IPS-15b (cell line): ENCODE data around the gene MOCOS.
"Not testable (repeated sequence)": the region's sequence is repeated elsewhere in the genome, so short reads cannot be mapped to it uniquely, and the experiment has no call there.

ENCODE experiments used
- H3K27me3 ChIP-seq: one replicate; pipeline ENCODE4 v1.6.1; 2013; ENCODE audit warnings: low read length; ENCODE audit not compliant: control insufficient read depth, insufficient read depth
- H3K36me3 ChIP-seq: one replicate; pipeline ENCODE4 v1.6.1; 2013; ENCODE audit warnings: low read length; ENCODE audit not compliant: control insufficient read depth, insufficient read depth
- H3K4me1 ChIP-seq: one replicate; pipeline ENCODE4 v1.6.1; 2013; ENCODE audit warnings: mild to moderate bottlenecking, low read length; ENCODE audit not compliant: control insufficient read depth, insufficient read depth
- H3K4me3 ChIP-seq: one replicate; pipeline ENCODE4 v1.5.1; 2013; ENCODE audit warnings: low read depth, low read length
- H3K9ac ChIP-seq: one replicate; pipeline ENCODE4 v1.6.1; 2013; ENCODE audit warnings: low read depth, mild to moderate bottlenecking, low read length
- H3K9me3 ChIP-seq: one replicate; pipeline ENCODE4 v1.6.1; 2013; ENCODE audit warnings: mild to moderate bottlenecking, low read length; ENCODE audit not compliant: control insufficient read depth, insufficient read depth

MOCOS gene

GRCh38 chr18:36211612-36212065 lies 24.3 kb downstream of the MOCOS start:
- Histone ChIP-seq H3K27me3 (no peaks in the 10 kb centered on the region), H3K4me1 (no peaks in the 10 kb centered on the region), H3K36me3 (no peaks in the 10 kb centered on the region), H3K9me3 (no peaks in the 10 kb centered on the region), H3K4me3 (no peak overlapping the region), H3K9ac (no peak overlapping the region)

GRCh38 chr18:36212301-36213171 lies 25.2 kb downstream of the MOCOS start:
- Histone ChIP-seq H3K27me3 (no peaks in the 10 kb centered on the region), H3K9me3 (no peaks in the 10 kb centered on the region), H3K36me3 (no peaks in the 10 kb centered on the region), H3K9ac (no peak overlapping the region), H3K4me1 (no peaks in the 10 kb centered on the region), H3K4me3 (no peak overlapping the region)

GRCh38 chr18:36214811-36215210 lies 27.5 kb downstream of the MOCOS start:
- Histone ChIP-seq H3K9me3 (no peaks in the 10 kb centered on the region), H3K4me1 (no peaks in the 10 kb centered on the region), H3K36me3 (no peaks in the 10 kb centered on the region), H3K4me3 (no peak overlapping the region), H3K9ac (no peak overlapping the region), H3K27me3 (no peaks in the 10 kb centered on the region)

- Histone ChIP-seq H3K4me1 (no peaks in the 10 kb centered on the region), H3K9ac (no peak overlapping the region), H3K27me3 (no peaks in the 10 kb centered on the region), H3K36me3 (no peaks in the 10 kb centered on the region), H3K4me3 (no peak overlapping the region), H3K9me3 (no peaks in the 10 kb centered on the region)
Observed at GRCh38 chr18:36215577-36215976, 28.3 kb downstream of the MOCOS start.

- Histone ChIP-seq H3K4me3 (no peak overlapping the region), H3K9ac (no peak overlapping the region), H3K27me3 (no peaks in the 10 kb centered on the region), H3K4me1 (no peaks in the 10 kb centered on the region), H3K9me3 (no peaks in the 10 kb centered on the region), H3K36me3 (no peaks in the 10 kb centered on the region)
Observed at GRCh38 chr18:36217348-36217747, 30.1 kb downstream of the MOCOS start.

- no peak overlapping the region for H3K4me3 ChIP-seq
- H3K36me3 ChIP-seq, result no peaks in the 10 kb centered on the region
- no peak overlapping the region for H3K9ac ChIP-seq
- H3K4me1 ChIP-seq, result no peaks in the 10 kb centered on the region
- no peaks in the 10 kb centered on the region for H3K9me3 ChIP-seq
- no peaks in the 10 kb centered on the region for H3K27me3 ChIP-seq
Observed at GRCh38 chr18:36229188-36229587, 41.9 kb downstream of the MOCOS start.

GRCh38 chr18:36240510-36240909 lies 53.2 kb downstream of the MOCOS start:
- H3K36me3 ChIP-seq, H3K4me3 ChIP-seq, H3K4me1 ChIP-seq, H3K27me3 ChIP-seq, H3K9ac ChIP-seq, H3K9me3 ChIP-seq: not testable (repeated sequence)

GRCh38 chr18:36241831-36242230 lies 54.5 kb downstream of the MOCOS start:
- Histone ChIP-seq H3K9ac (no peak overlapping the region), H3K4me3 (no peak overlapping the region), H3K27me3 (no peaks in the 10 kb centered on the region), H3K9me3 (no peaks in the 10 kb centered on the region), H3K4me1 (no peaks in the 10 kb centered on the region), H3K36me3 (no peaks in the 10 kb centered on the region)

- Histone ChIP-seq H3K4me3 (no peak overlapping the region), H3K36me3 (no peaks in the 10 kb centered on the region), H3K4me1 (peaks cover 3% of the 10 kb centered on the region), H3K9me3 (no peaks in the 10 kb centered on the region), H3K9ac (no peak overlapping the region), H3K27me3 (no peaks in the 10 kb centered on the region)
Observed at GRCh38 chr18:36247036-36247435, 59.7 kb downstream of the MOCOS start.

- Histone ChIP-seq H3K4me3 (no peak overlapping the region), H3K9me3 (no peaks in the 10 kb centered on the region), H3K9ac (no peak overlapping the region), H3K27me3 (no peaks in the 10 kb centered on the region), H3K4me1 (peaks cover 3% of the 10 kb centered on the region), H3K36me3 (no peaks in the 10 kb centered on the region)
Observed at GRCh38 chr18:36249392-36249791, 62.1 kb downstream of the MOCOS start.

GRCh38 chr18:36250827-36251226 lies 63.5 kb downstream of the MOCOS start:
- Histone ChIP-seq H3K27me3 (no peaks in the 10 kb centered on the region), H3K4me1 (peaks cover 3% of the 10 kb centered on the region), H3K36me3 (no peaks in the 10 kb centered on the region), H3K9me3 (no peaks in the 10 kb centered on the region), H3K9ac (no peak overlapping the region), H3K4me3 (no peak overlapping the region)

GRCh38 chr18:36255072-36255698 lies 67.9 kb downstream of the MOCOS start:
- H3K27me3 ChIP-seq, result no peaks in the 10 kb centered on the region
- H3K9ac ChIP-seq, result no peak overlapping the region
- H3K4me1 ChIP-seq, result no peaks in the 10 kb centered on the region
- no peak overlapping the region for H3K4me3 ChIP-seq
- H3K9me3 ChIP-seq, result no peaks in the 10 kb centered on the region
- H3K36me3 ChIP-seq, result no peaks in the 10 kb centered on the region
